ENCODE results near the gene ZNF202. TPM values are rescaled to one million over a fixed set of nuclear protein-coding genes. Genes with fewer than 3 reads are reported as not detected.
A peak's percentile ranks its signal among the peaks of the same experiment; 100 is the strongest.
"Not testable (repeated sequence)": the region's sequence is repeated elsewhere in the genome, so short reads cannot be mapped to it uniquely, and the experiment has no call there.

The ZNF202 gene
- polyA plus RNA-seq, 1 experiment: 10.0 TPM

DNA sequence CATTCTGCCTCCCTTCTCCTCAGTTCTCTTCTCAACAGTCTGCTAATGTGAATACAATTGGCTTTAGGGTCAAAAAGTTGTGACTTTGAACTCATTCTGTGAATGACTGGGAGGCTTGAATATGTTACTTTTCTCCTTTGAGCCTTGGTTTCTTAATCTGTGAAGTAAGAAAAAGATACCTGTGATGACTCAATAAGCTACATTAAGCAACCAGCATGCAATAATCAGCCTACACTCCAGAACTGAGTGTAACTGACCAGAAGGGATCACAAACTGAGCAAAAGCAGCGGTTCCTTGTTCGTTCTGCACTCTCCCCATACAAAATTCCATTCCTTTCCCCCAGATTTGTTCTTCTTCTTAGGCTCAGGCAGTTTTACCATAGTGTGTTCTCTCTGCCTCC, 23.4 kb downstream of the ZNF202 start:
- Histone ChIP-seq H3K4me3 (ENCODE audit: low read depth, low read length) (no peak overlapping the region), H3K27ac (ENCODE audit: low read depth, low read length) (no peak overlapping the region), H3K27me3 (ENCODE audit: control insufficient read depth, insufficient read depth, low read length) (peaks cover 3% of the 10 kb centered on the region), H3K9me3 (ENCODE audit: control insufficient read depth, insufficient read depth, low read length) (no peaks in the 10 kb centered on the region)
- ChIA-PET CTCF (interaction anchor here (0.8 kb wide), 1 partner anchor 11 kb away, joined by 3 read pairs; no protein-coding TSS in a partner anchor), POLR2A (no interaction called here)
- DNase-seq (ENCODE audit: low read depth, low spot score): no peak
- no peak for TF ChIP-seq CTCF (IDR thresholded peaks at IDR 0.05; ENCODE audit: low read depth, low read length)

- H3K27me3 ChIP-seq (ENCODE audit: control insufficient read depth, insufficient read depth, low read length); H3K9me3 ChIP-seq (ENCODE audit: control insufficient read depth, insufficient read depth, low read length); POLR2A ChIA-PET; DNase-seq (ENCODE audit: low read depth, low spot score); H3K27ac ChIP-seq (ENCODE audit: low read depth, low read length); H3K4me3 ChIP-seq (ENCODE audit: low read depth, low read length): not testable (repeated sequence)
- CTCF ChIA-PET: interaction anchor here (0.8 to 11.4 kb wide), 5 partner anchors 7 to 131 kb away, joined by 3 to 220 read pairs (median 26); partner anchors contain the start of gene SCN3B
Observed at GRCh38 chr11:123712627-123713026, 28.8 kb downstream of the ZNF202 start.

DNA sequence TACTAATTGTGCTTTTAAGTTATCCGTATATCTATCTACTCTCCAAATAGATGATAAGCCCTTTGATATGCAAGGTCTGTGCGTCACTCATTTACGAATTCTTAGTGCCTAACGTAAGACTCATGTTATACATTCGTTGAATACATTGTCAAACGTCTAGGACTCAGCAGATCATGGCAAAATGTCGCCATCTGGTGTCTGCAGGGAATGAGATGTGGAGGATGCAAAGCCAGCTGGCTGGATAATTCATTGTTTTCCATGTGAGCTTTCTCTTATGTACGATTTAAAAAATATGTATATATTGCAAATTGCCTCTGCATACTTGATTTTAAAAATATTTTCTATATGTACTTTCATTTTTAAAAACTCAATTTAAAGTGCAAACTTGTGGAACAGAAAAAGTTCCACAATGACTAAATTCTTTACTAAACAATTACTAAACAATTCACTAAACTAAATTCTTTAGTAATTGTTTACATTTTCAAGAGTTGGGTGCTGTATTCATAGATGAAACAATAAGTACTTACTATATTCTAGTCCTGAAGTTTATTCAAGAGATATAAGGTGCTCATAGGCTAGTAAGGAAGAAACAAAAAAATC, 33.8 kb downstream of the ZNF202 start:
- Histone ChIP-seq H3K27ac (ENCODE audit: low read depth, low read length) (no peak overlapping the region), H3K27me3 (ENCODE audit: control insufficient read depth, insufficient read depth, low read length) (peaks cover 8% of the 10 kb centered on the region), H3K4me3 (ENCODE audit: low read depth, low read length) (no peak overlapping the region), H3K9me3 (ENCODE audit: control insufficient read depth, insufficient read depth, low read length) (no peaks in the 10 kb centered on the region)
- CTCF ChIA-PET: interaction anchor here (0.6 to 11.4 kb wide), 44 partner anchors 9 to 1107 kb away, joined by 3 to 220 read pairs (median 5); partner anchors contain the start of gene SCN3B
- DNase-seq (ENCODE audit: low read depth, low spot score): peak; percentile 39
- POLR2A ChIA-PET: no interaction called here
- peak; percentile 82 for TF ChIP-seq CTCF (IDR thresholded peaks at IDR 0.05; ENCODE audit: low read depth, low read length)

DNA sequence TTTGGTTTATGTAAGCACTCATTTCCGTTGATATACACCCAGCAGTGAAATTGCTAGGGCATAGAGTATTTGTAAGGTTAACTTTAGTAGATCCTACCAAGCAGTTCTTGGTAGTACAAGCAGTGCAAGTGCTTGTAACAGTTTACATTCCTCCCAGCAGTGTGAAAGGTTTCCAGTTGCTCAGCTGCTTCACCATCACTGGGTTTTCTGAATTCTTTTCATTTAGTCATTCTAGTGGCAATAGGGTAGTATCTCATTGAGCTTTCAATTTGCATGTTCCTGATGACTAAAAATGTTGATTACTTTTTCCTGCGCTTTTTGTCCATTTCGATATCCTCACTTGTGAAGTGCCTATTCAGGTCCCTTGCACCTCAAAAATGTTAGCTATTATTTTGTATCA, 34.3 kb downstream of the ZNF202 start:
- Histone ChIP-seq H3K27ac (ENCODE audit: low read depth, low read length) (no peak overlapping the region), H3K9me3 (ENCODE audit: control insufficient read depth, insufficient read depth, low read length) (no peaks in the 10 kb centered on the region), H3K27me3 (ENCODE audit: control insufficient read depth, insufficient read depth, low read length) (peaks cover 10% of the 10 kb centered on the region), H3K4me3 (ENCODE audit: low read depth, low read length) (no peak overlapping the region)
- no peak for DNase-seq (ENCODE audit: low read depth, low spot score)
- POLR2A ChIA-PET: no interaction called here
- no peak for TF ChIP-seq CTCF (IDR thresholded peaks at IDR 0.05; ENCODE audit: low read depth, low read length)
- CTCF ChIA-PET: interaction anchor here (0.6 to 11.4 kb wide), 36 partner anchors 9 to 1108 kb away, joined by 3 to 220 read pairs (median 6); partner anchors contain the start of gene SCN3B

- Histone ChIP-seq H3K27ac (ENCODE audit: low read depth, low read length) (no peak overlapping the region), H3K4me3 (ENCODE audit: low read depth, low read length) (no peak overlapping the region), H3K9me3 (ENCODE audit: control insufficient read depth, insufficient read depth, low read length) (no peaks in the 10 kb centered on the region), H3K27me3 (ENCODE audit: control insufficient read depth, insufficient read depth, low read length) (peaks cover 14% of the 10 kb centered on the region)
- POLR2A ChIA-PET: no interaction called here
- CTCF ChIA-PET: interaction anchor here (5.7 to 11.4 kb wide), 3 partner anchors 68 to 129 kb away, joined by 60 to 220 read pairs (median 212); no protein-coding TSS in a partner anchor
- no peak for TF ChIP-seq CTCF (IDR thresholded peaks at IDR 0.05; ENCODE audit: low read depth, low read length)
- DNase-seq (ENCODE audit: low read depth, low spot score): no peak
Observed at GRCh38 chr11:123704341-123704740, 37.1 kb downstream of the ZNF202 start.
